ENCODE results near the gene C1orf167. TPM values are rescaled to one million over a fixed set of nuclear protein-coding genes. Genes with fewer than 3 reads are reported as not detected.

Gene C1orf167
- total RNA-seq, 1 donor from 2014 or later = not detected

GRCh38 chr1:11746795-11747487 lies 15.1 kb upstream of the C1orf167 start:
- Mint-ChIP-seq H3K4me3 (ENCODE audit: unreplicated experiment) (no peak overlapping the region), H3K9me3 (ENCODE audit: unreplicated experiment) (peaks cover 3% of the 10 kb centered on the region), H3K27me3 (ENCODE audit: unreplicated experiment) (peaks cover 10% of the 10 kb centered on the region), H3K27ac (ENCODE audit: unreplicated experiment) (no peak overlapping the region), H3K4me1 (ENCODE audit: low read depth, unreplicated experiment) (peaks cover 12% of the 10 kb centered on the region), H3K36me3 (ENCODE audit: unreplicated experiment) (no peaks in the 10 kb centered on the region)
- no peak for TF ChIP-seq CTCF (IDR thresholded peaks at IDR 0.05; ENCODE audit: partially characterized antibody, unreplicated experiment)
- no peak for DNase-seq

GRCh38 chr1:11748294-11749202 lies 13.4 kb upstream of the C1orf167 start:
- Mint-ChIP-seq H3K27me3 (ENCODE audit: unreplicated experiment) (peaks cover 13% of the 10 kb centered on the region), H3K27ac (ENCODE audit: unreplicated experiment) (no peak overlapping the region), H3K36me3 (ENCODE audit: unreplicated experiment) (no peaks in the 10 kb centered on the region), H3K9me3 (ENCODE audit: unreplicated experiment) (peaks cover 2% of the 10 kb centered on the region), H3K4me1 (ENCODE audit: low read depth, unreplicated experiment) (peaks cover 20% of the 10 kb centered on the region), H3K4me3 (ENCODE audit: unreplicated experiment) (no peak overlapping the region)
- TF ChIP-seq CTCF (IDR thresholded peaks at IDR 0.05; ENCODE audit: partially characterized antibody, unreplicated experiment) = no peak
- no peak for DNase-seq

GRCh38 chr1:11749203-11749689 lies 12.7 kb upstream of the C1orf167 start:
- TF ChIP-seq CTCF (IDR thresholded peaks at IDR 0.05; ENCODE audit: partially characterized antibody, unreplicated experiment) = peak; percentile 42
- no peak overlapping the region for H3K4me3 Mint-ChIP-seq (ENCODE audit: unreplicated experiment)
- H3K4me1 Mint-ChIP-seq (ENCODE audit: low read depth, unreplicated experiment) = peaks cover 20% of the 10 kb centered on the region
- DNase-seq = peak; percentile 74
- no peak overlapping the region for H3K27ac Mint-ChIP-seq (ENCODE audit: unreplicated experiment)
- H3K27me3 Mint-ChIP-seq (ENCODE audit: unreplicated experiment) = peaks cover 14% of the 10 kb centered on the region
- no peaks in the 10 kb centered on the region for H3K36me3 Mint-ChIP-seq (ENCODE audit: unreplicated experiment)
- peaks cover 2% of the 10 kb centered on the region for H3K9me3 Mint-ChIP-seq (ENCODE audit: unreplicated experiment)

GRCh38 chr1:11749996-11750395 lies 12.0 kb upstream of the C1orf167 start:
- Mint-ChIP-seq H3K4me1 (ENCODE audit: low read depth, unreplicated experiment) (peaks cover 20% of the 10 kb centered on the region), H3K27ac (ENCODE audit: unreplicated experiment) (no peak overlapping the region), H3K27me3 (ENCODE audit: unreplicated experiment) (peaks cover 14% of the 10 kb centered on the region), H3K36me3 (ENCODE audit: unreplicated experiment) (no peaks in the 10 kb centered on the region), H3K4me3 (ENCODE audit: unreplicated experiment) (no peak overlapping the region), H3K9me3 (ENCODE audit: unreplicated experiment) (peaks cover 2% of the 10 kb centered on the region)
- DNase-seq = no peak
- no peak for TF ChIP-seq CTCF (IDR thresholded peaks at IDR 0.05; ENCODE audit: partially characterized antibody, unreplicated experiment)
